ENCODE measurements around the gene IL1RN.
A peak's percentile ranks its signal among the peaks of the same experiment; 100 is the strongest.
"Not testable (repeated sequence)": the region's sequence is repeated elsewhere in the genome, so short reads cannot be mapped to it uniquely, and the experiment has no call there.

Gene IL1RN, protein sequence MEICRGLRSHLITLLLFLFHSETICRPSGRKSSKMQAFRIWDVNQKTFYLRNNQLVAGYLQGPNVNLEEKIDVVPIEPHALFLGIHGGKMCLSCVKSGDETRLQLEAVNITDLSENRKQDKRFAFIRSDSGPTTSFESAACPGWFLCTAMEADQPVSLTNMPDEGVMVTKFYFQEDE

DNA sequence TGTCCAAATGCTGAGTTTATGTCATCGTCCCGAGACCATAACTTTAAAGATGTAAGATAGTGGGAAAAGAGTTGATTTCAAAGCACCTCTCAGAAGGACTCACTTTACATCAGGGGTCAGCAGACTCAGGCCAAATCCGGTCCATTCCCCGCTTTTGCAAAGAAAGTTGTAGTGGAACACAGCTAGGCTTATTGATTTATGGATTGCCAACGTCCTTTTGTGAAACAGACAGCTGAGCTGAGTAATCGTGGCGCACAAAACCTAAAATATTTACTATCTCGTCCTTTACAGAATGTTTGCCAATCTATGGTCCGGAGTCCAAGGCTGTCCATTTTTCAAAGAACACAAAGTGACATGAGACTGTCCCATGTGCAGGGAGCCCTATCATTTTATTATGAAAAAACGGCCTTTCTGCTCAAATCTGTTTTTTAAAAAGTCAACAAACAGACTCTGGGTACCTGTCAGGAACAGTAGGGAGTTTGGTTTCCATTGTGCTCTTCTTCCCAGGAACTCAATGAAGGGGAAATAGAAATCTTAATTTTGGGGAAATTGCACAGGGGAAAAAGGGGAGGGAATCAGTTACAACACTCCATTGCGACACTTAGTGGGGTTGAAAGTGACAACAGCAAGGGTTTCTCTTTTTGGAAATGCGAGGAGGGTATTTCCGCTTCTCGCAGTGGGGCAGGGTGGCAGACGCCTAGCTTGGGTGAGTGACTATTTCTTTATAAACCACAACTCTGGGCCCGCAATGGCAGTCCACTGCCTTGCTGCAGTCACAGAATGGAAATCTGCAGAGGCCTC, at the start of gene IL1RN:
Gene IL1RN, plus strand, starts transcription at position 754 of the 801 bp plus-strand sequence. Its CDS starts 27 bp downstream, at position 781.
- no peak for DNase-seq (ENCODE audit: low spot score)

DNA sequence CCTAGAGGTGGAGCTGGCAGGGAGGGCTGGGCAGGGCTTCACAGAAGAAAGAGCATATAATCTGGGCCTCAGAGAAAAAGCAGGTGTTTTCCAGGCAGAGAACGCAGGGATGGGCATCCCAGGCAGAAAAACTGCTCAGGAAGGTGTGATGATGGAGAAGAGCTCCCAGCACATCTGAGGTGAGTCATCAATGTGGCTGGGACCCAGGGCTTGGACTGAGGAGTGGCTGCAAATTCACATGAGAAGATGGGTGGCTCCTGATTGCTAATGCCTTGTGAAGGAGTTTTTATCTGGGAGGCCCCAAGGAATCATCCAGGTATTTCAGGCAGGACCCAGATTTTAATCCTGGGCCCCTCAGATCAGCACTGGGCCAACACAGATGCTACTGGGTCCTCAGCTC, 49.5 kb upstream of the IL1RN start:
- no peak for DNase-seq (ENCODE audit: low spot score)

DNA sequence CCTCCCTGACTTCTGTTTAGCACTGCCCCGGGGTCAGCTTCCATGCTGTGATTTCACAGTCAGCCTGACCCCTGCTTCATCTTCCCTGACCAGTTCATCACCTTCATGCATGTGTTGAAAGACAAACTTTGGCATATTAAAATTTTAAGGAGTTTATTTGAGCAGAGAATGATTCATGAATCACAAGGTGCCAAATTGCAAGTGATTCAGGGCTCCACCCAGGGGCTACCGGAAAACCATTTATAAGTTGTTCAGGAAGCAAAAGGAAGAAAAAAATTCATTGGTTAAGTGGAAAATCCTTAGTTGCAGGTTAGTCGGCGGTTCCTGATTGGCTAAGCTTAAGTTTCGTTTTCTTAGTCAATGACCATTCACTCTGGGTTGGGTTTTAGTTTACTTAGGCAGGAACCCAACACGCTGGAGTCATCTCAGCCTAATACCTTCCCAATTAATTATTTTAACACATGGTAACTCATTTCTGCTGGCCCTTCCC, 49.0 kb upstream of the IL1RN start:
- no peak for DNase-seq (ENCODE audit: low spot score)

DNA sequence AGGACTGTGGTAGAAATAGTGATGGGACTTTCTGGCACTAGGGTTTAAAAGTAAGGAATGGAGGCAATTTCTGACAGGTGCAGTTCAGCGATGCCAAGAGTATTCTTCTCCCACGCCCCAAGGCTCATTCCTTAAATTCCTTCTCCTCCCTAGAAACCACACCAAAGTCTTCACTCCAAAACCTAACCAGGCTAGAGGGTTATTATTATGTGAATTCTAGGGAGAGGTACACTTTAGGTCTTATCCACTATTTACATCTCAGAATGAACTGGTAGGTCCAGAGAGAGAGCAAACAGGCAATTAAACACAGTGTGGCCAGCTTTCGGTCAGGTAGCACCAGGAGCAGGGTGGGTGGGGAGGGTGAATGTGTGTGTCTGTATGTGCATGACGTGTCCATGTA, 48.3 kb upstream of the IL1RN start:
- no peak for DNase-seq (ENCODE audit: low spot score)

DNA sequence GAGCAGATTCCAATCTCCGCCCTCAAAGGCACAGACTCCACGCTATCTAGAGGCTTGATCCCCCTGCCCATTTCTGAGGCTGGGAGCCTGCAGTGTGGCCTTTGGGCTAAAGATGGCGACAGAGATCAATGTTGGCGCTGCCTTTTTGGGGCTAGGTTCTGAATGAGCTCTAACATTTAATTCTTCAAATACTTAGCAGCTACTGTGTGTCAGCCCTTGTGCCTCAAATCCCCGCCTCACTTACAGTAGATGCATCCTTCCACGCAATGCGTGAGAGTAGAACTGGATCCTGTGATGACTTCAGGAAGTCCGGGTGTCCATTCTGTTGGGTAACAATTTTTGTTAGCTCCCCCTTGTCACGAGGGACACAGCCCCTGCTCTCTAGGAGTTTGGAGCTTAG, 47.3 kb upstream of the IL1RN start:
- DNase-seq (ENCODE audit: low spot score), result peak; percentile 71

DNA sequence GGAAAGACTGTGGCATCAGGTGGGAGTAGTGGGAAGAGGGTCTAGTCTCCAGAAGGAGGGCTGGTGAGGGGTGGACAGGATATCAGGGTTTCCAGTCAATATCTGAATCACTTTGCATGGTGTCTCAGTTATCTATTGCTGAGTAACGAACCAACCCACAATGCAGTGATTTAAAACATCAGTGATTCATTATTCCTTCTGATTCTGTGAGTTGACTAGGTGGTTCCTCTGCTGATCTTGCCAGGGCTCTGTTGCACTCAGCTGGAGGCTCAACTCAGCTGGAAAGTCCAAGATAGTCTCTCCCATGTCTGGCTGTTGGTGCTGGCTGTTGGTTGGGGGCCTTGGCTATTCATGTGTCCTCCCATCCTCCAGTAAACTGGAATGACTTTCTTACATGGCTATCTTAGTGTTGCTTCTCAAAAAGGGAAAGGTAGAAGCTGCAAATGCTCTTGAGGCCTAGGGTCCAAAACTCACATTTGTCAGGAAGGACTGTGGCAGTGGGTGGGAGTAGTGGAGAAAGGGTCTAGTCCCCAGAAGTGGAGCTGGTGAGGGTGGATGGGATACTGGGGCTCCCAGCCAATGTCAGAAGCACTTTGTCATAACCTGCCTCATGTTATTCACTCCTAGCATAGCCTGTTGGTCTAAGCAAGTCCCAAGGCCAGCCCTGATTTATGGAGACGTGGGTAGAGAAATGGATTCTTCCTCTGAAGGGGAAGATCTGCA, 45.7 kb upstream of the IL1RN start:
- no peak for DNase-seq (ENCODE audit: low spot score)

DNA sequence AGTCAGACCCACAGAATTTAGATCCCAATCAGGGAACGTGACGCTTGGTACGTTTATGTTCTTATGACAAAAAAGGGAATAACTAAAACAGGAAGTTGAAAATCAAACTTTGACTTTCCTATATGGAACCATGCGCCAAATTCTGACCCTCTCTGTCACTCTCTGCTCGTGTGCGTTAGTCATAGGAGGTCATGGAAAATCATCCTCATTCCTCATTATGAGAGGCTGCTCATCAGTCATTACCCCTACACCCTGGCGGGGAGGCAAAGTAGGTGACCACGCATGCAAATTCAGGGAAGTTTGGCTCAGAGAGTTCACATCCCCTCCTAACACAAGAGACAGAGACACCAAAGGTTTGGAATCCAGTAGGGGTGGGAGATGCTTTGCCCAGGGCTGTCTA, 44.1 kb upstream of the IL1RN start:
- no peak for DNase-seq (ENCODE audit: low spot score)

DNA sequence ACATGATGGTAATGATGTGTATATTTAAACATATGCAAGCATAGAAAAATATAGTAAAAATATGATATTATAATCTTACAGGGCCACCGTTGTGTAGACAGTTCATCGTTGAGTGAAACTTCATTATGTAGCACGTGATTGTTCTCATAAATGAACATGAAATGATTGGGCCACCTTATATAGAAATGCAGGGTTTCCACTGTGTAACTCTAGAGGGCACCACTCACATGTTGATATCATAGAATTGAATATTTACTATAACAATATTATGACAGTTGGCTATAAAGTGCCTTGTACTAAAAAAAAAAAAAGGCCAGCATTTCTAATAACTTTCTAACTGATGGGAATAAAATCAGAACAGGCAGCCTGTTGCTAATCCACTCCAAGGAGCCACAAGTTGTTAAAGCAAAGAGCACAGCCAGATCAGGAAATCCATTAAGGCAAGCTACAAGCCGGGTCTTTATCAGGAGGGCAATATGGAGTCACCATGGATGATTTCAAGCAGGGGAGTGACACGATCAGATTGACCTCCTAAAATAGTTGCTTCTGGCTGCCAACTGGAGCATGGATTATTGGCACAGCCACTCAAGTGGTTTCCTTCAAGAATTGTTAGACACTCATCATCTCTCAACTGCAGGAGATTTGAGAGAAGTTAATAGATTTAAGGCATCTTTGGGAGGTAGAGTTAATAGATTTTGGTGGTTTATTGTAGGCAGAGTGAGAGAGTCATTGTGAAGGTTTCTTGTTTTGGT, 43.0 kb upstream of the IL1RN start:
- no peak for DNase-seq (ENCODE audit: low spot score)

DNA sequence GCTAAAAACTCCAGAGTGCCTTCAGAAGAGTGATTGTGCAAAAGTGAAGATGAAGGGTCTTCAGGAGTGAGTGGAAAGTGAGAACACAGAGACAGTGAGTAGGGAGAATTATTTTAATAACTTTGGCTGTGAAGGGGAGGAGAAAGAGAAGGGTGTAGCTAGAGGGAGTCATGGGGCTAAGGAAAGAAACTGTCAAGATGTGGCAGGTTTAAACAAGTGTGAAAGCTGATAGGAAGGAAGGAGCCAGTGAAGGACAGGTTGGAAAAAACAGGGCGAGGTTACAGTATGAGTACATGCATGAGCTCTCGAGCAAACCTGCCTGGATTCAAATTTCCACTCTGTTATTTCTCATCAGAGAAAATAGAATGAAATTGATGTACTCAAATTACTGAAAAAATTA, 41.9 kb upstream of the IL1RN start:
- DNase-seq (ENCODE audit: low spot score), result no peak

DNA sequence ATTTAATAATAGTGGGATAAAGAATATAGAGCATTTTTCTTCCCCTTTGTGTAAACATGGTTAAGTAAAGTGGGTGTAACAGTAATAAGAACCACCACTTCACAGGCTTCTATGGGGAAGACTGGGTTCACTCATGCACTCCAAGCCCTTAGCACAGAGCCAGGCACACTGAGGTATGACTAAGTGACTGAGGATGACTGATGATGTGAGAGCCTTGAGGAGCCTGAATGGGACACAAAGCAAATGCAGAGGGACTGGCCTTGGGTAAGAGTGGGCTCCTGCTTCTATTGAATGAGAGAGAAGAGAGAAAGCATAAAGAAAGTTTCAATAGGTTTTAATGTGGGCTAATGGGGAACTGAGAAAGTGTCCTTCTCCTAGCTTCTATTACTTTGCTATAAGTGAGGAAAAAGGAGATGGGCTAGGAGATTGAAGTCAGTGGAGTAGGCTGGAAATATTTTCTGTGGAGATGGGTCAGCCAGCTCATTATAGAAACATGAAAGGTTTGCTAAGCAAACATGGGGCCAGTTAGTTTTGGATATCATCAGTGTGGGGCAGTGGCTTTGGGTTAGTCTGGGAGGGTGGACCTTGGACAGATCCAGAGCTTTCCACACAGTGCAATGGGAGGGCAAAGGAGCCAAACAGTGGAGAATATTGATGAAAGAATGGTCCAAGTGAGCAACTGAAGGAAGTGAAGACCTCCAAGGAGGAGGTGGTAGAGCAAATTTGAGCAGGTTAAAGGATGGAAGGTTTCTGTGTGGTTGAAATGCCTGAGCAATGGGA, 39.0 kb upstream of the IL1RN start:
- DNase-seq (ENCODE audit: low spot score), result no peak

DNA sequence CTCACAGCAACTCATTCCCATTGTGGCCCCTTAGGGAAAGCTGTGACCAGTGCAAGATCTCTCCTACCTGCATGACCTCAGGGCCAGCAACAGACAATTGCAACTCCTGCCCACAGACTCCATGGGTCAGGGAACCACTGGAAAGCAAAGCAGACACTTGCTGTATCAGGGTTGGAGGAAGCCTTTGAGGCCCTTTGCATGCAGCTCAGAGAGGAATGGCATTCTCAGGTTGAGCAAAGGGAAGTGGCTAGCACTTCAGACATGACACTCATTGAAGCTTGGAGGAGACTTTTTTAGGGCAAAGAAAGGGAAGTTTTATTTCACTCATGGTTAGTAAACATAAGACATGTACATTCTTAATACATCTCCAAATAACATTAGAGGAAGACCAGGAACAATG, 37.5 kb upstream of the IL1RN start:
- no peak for DNase-seq (ENCODE audit: low spot score)

DNA sequence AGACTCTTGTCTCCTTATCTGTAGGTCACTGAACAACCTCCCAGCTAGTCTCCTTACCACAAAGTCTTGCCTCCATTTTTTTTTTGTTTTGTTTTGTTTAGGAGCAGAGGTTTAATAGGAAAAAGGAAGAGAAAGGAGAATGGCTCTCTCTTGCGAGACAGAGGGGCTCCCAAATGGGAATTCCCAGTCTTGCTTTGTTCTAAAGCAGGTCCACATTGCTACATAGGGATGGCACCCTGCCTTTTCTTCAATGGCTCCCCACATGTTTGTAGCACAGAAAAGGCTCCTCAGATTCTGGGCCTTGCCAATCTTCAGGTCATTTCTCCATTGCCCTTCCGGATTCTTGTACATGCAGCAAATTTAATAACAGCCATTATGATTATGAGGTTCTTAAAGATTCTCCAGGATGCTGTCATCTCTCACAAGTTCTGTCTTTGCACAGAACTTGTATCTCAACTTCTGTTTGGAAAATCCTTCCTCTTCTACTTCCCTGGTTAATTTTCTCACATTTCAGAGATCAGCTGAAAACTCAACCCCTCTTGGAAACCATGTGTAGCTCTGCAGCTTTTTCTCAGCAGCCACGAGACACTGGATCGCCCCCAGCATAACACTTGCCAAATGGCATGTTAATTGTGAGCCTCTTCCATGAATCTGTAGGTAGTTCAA, 36.0 kb upstream of the IL1RN start:
- no peak for DNase-seq (ENCODE audit: low spot score)

DNA sequence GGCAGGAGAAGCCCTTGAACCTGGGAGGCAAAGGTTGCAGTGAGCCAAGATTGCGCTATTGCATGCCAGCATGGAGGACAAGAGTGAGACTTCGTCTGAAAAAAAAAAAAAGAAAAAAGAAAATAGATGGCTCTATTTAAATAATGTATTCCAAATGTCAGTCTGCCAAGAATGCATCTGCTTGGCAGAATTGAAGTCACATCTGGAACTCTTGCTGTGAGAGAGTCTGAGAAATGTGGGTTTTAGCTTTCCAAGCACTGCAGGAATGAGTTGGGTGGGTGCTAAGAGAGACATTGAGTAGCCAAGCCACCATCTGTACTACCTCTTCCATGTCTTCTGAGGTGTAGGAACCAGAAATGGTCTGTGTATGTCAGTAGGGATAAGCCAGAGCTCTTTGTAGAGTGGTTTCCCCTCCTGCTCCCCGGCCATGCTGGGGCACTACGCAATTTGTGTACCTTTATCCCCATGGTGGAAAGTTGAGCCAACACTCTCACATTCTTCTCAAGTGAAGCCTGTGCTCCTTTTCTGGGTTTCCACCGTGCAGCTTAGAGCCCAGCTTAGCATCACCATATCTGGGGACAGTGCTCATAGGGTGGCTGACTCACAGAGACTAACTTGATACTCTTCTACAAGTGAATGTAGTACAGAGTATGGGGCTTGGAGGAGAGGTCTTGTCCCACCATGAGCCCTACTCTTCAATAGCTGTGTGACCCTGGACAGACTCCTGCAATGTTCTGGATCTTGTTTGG, 34.4 kb upstream of the IL1RN start:
- DNase-seq (ENCODE audit: low spot score), result no peak

DNA sequence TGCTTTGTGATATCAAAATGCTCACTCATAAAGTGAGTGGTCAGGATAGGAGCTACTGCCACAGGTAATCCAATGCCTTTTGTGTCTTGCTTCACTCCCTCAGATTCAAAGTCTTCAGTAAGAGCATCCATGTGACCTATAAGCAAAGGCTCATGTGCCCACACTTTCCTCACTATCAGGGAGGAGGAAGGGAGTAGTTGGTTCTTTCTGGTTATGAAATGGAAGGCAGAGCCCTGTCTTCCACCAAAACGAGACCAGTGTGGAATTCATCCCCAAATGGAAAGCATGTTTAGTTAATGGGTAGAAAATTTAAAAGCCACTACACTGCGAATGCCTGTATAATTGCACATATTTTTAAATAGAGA, 33.8 kb upstream of the IL1RN start:
- no peak for DNase-seq (ENCODE audit: low spot score)

DNA sequence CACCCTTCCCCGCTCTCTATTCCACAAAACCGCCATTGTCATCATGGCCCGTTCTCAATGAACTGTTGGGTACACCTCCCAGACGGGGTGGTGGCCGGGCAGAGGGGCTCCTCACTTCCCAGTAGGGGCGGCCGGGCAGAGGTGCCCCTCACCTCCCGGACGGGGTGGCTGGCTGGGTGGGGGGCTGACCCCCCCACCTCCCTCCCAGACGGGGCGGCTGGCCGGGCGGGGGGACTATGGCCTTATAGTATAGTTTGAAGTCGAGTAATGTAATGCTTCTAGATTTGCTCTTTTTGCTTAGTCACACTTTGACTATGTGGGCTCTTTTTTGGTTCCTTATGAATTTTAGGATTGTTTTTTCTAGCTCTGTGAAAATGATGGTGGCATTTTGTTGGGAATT, 31.1 kb upstream of the IL1RN start:
- not testable (repeated sequence) for DNase-seq (ENCODE audit: low spot score)

DNA sequence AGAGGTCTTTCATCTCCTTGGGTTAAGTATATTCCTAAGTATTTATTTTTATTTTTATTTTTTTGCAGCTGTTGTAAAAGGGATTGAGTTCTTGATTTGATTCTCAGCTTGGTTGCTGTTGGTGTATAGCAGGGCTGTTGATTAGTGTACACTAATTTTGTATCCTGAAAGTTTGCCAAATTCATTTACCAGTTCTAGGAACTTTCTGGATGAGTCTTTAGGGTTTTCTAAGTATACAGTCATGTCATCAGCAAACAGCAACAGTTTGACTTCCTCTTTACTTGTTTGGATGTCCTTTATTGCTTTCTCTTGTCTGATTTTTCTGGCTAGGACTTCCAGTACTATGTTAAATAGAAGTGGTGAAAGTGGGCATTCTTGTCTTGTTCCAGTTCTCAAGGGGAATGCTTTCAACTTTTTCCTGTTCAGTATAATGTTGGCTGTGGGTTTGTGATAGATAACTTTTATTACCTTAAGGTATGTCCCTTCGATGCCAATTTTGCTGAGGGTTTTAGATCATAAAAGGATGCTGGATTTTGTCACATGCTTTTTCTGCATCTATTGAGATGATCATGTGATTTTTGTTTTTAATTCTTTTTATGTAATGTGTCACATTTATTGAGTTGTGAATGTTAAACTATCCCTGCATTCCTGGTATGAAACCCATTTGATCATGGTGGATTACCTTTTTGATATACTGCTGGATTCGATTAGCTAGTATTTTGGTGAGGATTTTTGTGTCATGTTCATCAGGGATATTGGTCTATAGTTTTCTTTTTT, 30.4 kb upstream of the IL1RN start:
- not testable (repeated sequence) for DNase-seq (ENCODE audit: low spot score)

DNA sequence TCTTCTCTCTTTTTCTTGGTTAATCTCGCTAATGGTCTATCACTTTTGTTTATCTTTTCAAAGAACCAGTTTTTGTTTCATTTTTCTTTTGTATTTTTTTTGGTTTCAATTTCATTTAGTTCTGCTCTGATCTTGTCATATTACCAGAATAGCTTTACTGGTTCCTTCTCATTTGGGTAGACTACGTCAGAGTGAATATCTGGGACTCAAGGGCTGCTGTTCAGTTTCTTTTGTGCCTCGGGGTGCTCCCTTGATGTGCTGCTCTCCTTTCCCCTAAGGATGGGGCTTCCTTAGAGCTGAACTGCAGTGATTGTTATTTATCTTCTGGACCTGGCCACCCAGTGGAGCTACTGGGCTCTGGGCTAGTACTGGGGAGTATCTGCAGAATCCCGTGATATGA, 29.4 kb upstream of the IL1RN start:
- no peak for DNase-seq (ENCODE audit: low spot score)

DNA sequence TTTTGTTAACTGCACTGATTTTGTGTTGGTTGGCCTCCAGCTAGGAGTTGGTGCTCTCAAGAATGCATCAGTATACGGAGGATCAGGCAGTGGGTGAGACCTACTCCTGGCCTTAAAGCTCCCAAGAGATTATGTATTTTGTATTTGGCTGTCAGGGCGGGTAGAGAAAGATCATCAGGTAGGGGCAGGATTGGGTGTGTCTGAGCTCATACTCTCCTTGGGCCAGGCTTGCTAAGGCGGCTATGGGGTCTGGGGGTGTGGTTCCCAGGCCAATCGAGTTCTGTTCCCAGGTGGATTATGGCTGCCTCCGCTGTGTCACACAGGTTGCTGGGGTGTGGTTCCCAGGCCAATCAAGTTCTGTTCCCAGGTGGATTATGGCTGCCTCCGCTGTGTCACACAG, 28.9 kb upstream of the IL1RN start:
- no peak for DNase-seq (ENCODE audit: low spot score)

DNA sequence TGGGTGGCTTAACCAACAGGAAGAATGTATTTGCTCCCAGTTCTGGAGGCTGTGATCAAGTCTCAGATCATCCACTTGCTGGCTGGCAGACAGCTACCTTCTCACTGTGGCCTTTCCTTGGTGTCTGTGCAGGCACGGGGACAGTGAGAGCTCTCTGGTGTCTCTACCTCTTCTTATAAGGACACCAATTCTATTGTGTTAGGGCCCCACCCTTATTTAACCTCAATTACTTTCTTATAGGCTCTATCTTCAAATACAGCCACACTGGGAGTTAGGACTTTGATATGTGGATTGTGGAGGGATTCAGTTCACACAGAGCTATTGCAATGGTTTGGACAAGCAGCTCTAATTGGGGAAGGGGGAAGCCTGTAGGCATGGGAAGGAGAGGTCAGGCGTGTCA, 25.3 kb upstream of the IL1RN start:
- no peak for DNase-seq (ENCODE audit: low spot score)

DNA sequence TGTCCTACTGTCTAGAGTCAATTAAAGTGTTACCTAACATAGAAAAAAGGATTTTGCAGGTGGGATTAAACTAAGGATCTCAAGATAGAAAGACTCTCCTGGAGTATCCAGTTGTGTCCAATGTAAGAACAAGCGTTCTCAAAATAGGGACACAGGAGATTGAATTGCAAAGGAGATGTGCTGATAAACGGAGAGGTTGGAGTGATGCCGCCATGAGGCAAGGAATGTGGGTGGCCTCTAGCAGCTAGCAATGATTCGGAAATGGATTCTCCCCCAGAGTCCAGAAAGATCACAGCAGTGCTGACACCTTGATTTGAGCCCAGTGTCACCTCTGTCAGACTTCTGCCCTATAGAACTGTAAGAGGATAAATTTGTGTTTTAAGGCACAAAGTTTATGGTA, 24.1 kb upstream of the IL1RN start:
- DNase-seq (ENCODE audit: low spot score), result no peak
